K562 (cell line): ENCODE data around the gene FRMD4A. TPM values are rescaled to one million over a fixed set of nuclear protein-coding genes. Genes with fewer than 3 reads are reported as not detected.

Experiments used
- ATAC-seq: fragments of 200-7000 bp; cut with Tn5 transposase; 3 replicates; pipeline ENCODE4 v1.9.1; 2020; ENCODE audit warnings: moderate library complexity
- BruUV-seq: library from RNA; stranded (reverse); fragments of 400-500 nt; replicated peaks from 2 replicates; lab custom pipeline; 2021; lab: Mats Ljungman, UMichigan
- CTCF ChIA-PET: fragments of 300-600 bp; formaldehyde crosslinking; extraction: SDS; loops from one replicate; lab custom pipeline; 2021; ENCODE audit warnings: low intra/inter-chr PET ratio; lab: Yijun Ruan, JAX
- POLR2A ChIA-PET: fragments of 300-600, 350-650 bp; sonication (Branson Sonifier 250); formaldehyde crosslinking; extraction: SDS; loops from one replicate; lab custom pipeline; 2021; ENCODE audit warnings: antibody characterized with exemption, inconsistent platforms; lab: Yijun Ruan, JAX
- DNase-seq, 4 experiments: peaks; one replicate each; pipeline versions ENCODE4 v3.0.0 to v3.0.0-alpha.2; 2011 to 2018; ENCODE audit warnings: low spot score in 3 of 4, mixed read lengths in 3 of 4; ENCODE audit errors: extremely low read depth in 1 of 4
- FAIRE-seq: peaks from 2 replicates; lab custom pipeline; 2011; peaks lifted over from hg19 to GRCh38; lab: Jason Lieb, UNC
- H2AFZ ChIP-seq: 2 replicates; pipeline ENCODE4 v1.6.0; 2011; ENCODE audit warnings: low read depth, low read length, control low read depth, inconsistent platforms
- H3K27ac ChIP-seq: fragments of 200-600 bp; 3 replicates; pipeline ENCODE4 v1.8.0; 2011; ENCODE audit warnings: low read depth, mild to moderate bottlenecking, control low read depth, inconsistent platforms, low read length, moderate library complexity, mixed read lengths; ENCODE audit errors: extremely low read depth
- H3K27me3 ChIP-seq, 2 experiments: fragments of 300-600 bp in 1 of 2; 2 replicates in 1 of 2; 3 replicates in 1 of 2; pipeline versions ENCODE4 v1.6.0 to v1.8.0; 2011; ENCODE audit warnings: inconsistent platforms in 2 of 2, low read length in 2 of 2, mild to moderate bottlenecking in 1 of 2, mixed read lengths in 1 of 2, moderate library complexity in 1 of 2; ENCODE audit not compliant: control insufficient read depth in 2 of 2, insufficient read depth in 2 of 2
- H3K36me3 ChIP-seq: fragments of 300-600 bp; 3 replicates; pipeline ENCODE4 v1.8.0; 2011; ENCODE audit warnings: mild to moderate bottlenecking, low read length, inconsistent platforms; ENCODE audit not compliant: control insufficient read depth, insufficient read depth
- H3K4me1 ChIP-seq, 2 experiments: fragments of 200-600 bp in 1 of 2; replicated peaks in 1 of 2; 2 replicates in 1 of 2; 3 replicates in 1 of 2; pipeline versions ENCODE4 v1.5.1 to v1.8.0; 2011; ENCODE audit warnings: inconsistent platforms in 2 of 2, low read length in 2 of 2, mild to moderate bottlenecking in 1 of 2, mixed read lengths in 1 of 2, moderate library complexity in 1 of 2; ENCODE audit not compliant: control insufficient read depth in 2 of 2, insufficient read depth in 2 of 2
- H3K4me2 ChIP-seq: 2 replicates; pipeline ENCODE4 v1.6.1; 2011; ENCODE audit warnings: low read length, control low read depth, inconsistent platforms, mixed read lengths; ENCODE audit not compliant: insufficient read depth
- H3K4me3 ChIP-seq: fragments of 200-600 bp; sonication (generic), shearing (Covaris generic); 2 replicates; pipeline ENCODE4 v1.5.1; 2016; ENCODE audit warnings: control low read depth, inconsistent platforms
- H3K79me2 ChIP-seq: fragments of 200-600 bp; 3 replicates; pipeline ENCODE4 v1.8.0; 2011; ENCODE audit warnings: low read length, inconsistent platforms; ENCODE audit not compliant: control insufficient read depth, insufficient read depth
- H3K9ac ChIP-seq, 2 experiments: 2 replicates each; pipeline versions ENCODE4 v1.6.0 to v1.6.1; 2011; ENCODE audit warnings: low read depth in 2 of 2, low read length in 2 of 2, control low read depth in 1 of 2, inconsistent platforms in 1 of 2, mild to moderate bottlenecking in 1 of 2, mixed read lengths in 1 of 2; ENCODE audit not compliant: insufficient read depth in 1 of 2
- H3K9me1 ChIP-seq: one replicate; pipeline ENCODE4 v1.6.0; 2011; ENCODE audit warnings: inconsistent platforms, mild to moderate bottlenecking, low read length, moderate library complexity; ENCODE audit not compliant: control insufficient read depth, insufficient read depth
- H3K9me3 ChIP-seq: replicated peaks from 2 replicates; pipeline ENCODE4 v1.5.1; 2011; ENCODE audit warnings: low read depth, low read length, inconsistent platforms; ENCODE audit not compliant: control insufficient read depth, insufficient read depth
- H4K20me1 ChIP-seq: replicated peaks from 2 replicates; pipeline ENCODE4 v1.6.1; 2011; ENCODE audit warnings: low read length, inconsistent platforms, mixed read lengths; ENCODE audit not compliant: control insufficient read depth, insufficient read depth
- CTCF ChIP-seq, 3 experiments: IDR thresholded peaks in 2 of 3; conservative IDR thresholded peaks in 1 of 3; 2 replicates each; pipeline ENCODE4 v1.5.1; 2011 to 2012; ENCODE audit warnings: low read length in 3 of 3, mild to moderate bottlenecking in 3 of 3, control low read depth in 2 of 3, improper control_type of control experiment in 1 of 3, inconsistent platforms in 1 of 3, low read depth in 1 of 3, mixed read lengths in 1 of 3, moderate library complexity in 1 of 3; ENCODE audit not compliant: insufficient read depth in 2 of 3
- ZNF232 ChIP-seq: sonication (generic); formaldehyde crosslinking; IDR thresholded peaks from 2 replicates; pipeline ENCODE4 v1.8.0; 2022; ENCODE audit warnings: mild to moderate bottlenecking, missing genetic modification reagents
- ZNF280A ChIP-seq: fragments of 450-650 bp; IDR thresholded peaks from 2 replicates; pipeline ENCODE4 v1.6.1; 2018; ENCODE audit warnings: mild to moderate bottlenecking, low read depth; ENCODE audit not compliant: partially characterized antibody
- WGBS: fragments of 100-300 bp; shearing (Covaris generic); methylation state at CpG from one replicate; pipeline ENCODE4 v1.1.6; 2016; ENCODE audit warnings: low coverage, mixed read lengths; ENCODE audit not compliant: insufficient coverage; ENCODE audit errors: missing lambda C conversion rate; 5-methylcytosine and 5-hydroxymethylcytosine counted together
- in situ Hi-C: fragments of 300-500 bp; cut with MboI; formaldehyde crosslinking; loops from 4 replicates; pipeline ENCODE4 v1.15.0; 2018; ENCODE audit warnings: inconsistent platforms, mixed read lengths
- intact Hi-C: fragments of 100-400 bp; cut with micrococcal nuclease; formaldehyde crosslinking; loops from 2 replicates; pipeline ENCODE4 v1.14.2; 2022
- polyA plus RNA-seq, 8 experiments: library from polyadenylated mRNA; depleted of rRNA in 4 of 8; stranded (reverse) in 5 of 8; unstranded in 3 of 8; fragments of >200 nt; fragmentation: Nextera tagmentation in 2 of 8; fragmentation: Illumina TruSeq in 1 of 8; extraction: Ambion mirVana in 2 of 8; extraction: Trizol in 1 of 8; gene quantifications; 2 replicates each; pipeline versions ENCODE4 v1.2.1 to v1.2.3, GENCODE V29; 2011 to 2014; ENCODE audit warnings: inconsistent platforms in 1 of 8, missing spikeins in 1 of 8
- total RNA-seq, 7 experiments: library from RNA; depleted of rRNA in 6 of 7; stranded (reverse); fragments of >200 nt in 6 of 7; fragmentation: Illumina TruSeq in 2 of 7; extraction: Trizol in 2 of 7; gene quantifications; 2 replicates each; pipeline versions ENCODE4 v1.2.1 to v1.2.3, GENCODE V29; 2011 to 2021; ENCODE audit warnings: low replicate concordance in 1 of 7
- TF ChIP-seq, protein P1 (sequence below): fragments of 250-450 bp; sonication (Bioruptor Pico); IDR thresholded peaks from 2 replicates; pipeline ENCODE4 v1.8.0; 2021; ENCODE audit warnings: borderline replicate concordance, mild to moderate bottlenecking, moderate library complexity; ENCODE audit not compliant: poor library complexity, severe bottlenecking
- TF ChIP-seq, protein P2 (sequence below): fragments of 250-450 bp; sonication (Bioruptor Pico); IDR thresholded peaks from 2 replicates; pipeline ENCODE4 v1.8.0; 2022; ENCODE audit warnings: moderate library complexity, mild to moderate bottlenecking, inconsistent platforms
- TF ChIP-seq, protein P3 (sequence below): IDR thresholded peaks from 2 replicates; pipeline ENCODE4 v1.6.1; 2012; ENCODE audit warnings: low read depth, low read length, improper control_type of control experiment, borderline replicate concordance

Gene FRMD4A
- total and polyA plus RNA-seq, 9 of the 15 experiments (the other 6 are each of a cell fraction or from before 2014, with no cell fraction given), result 0.80 to 5.2 (median 3.0) TPM

- TF ChIP-seq, protein P1, sequence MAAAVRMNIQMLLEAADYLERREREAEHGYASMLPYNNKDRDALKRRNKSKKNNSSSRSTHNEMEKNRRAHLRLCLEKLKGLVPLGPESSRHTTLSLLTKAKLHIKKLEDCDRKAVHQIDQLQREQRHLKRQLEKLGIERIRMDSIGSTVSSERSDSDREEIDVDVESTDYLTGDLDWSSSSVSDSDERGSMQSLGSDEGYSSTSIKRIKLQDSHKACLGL (CRISPR knock-in tag), result no peak
- no peak for TF ChIP-seq ZNF232
- TF ChIP-seq, protein P2, sequence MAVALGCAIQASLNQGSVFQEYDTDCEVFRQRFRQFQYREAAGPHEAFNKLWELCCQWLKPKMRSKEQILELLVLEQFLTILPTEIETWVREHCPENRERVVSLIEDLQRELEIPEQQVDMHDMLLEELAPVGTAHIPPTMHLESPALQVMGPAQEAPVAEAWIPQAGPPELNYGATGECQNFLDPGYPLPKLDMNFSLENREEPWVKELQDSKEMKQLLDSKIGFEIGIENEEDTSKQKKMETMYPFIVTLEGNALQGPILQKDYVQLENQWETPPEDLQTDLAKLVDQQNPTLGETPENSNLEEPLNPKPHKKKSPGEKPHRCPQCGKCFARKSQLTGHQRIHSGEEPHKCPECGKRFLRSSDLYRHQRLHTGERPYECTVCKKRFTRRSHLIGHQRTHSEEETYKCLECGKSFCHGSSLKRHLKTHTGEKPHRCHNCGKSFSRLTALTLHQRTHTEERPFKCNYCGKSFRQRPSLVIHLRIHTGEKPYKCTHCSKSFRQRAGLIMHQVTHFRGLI, result no peak
- TF ChIP-seq, all 486 proteins: peak for 0
These were observed 499.0 kb downstream of the FRMD4A start (continued) for GRCh38 chr10:13831711-13832141.

DNA sequence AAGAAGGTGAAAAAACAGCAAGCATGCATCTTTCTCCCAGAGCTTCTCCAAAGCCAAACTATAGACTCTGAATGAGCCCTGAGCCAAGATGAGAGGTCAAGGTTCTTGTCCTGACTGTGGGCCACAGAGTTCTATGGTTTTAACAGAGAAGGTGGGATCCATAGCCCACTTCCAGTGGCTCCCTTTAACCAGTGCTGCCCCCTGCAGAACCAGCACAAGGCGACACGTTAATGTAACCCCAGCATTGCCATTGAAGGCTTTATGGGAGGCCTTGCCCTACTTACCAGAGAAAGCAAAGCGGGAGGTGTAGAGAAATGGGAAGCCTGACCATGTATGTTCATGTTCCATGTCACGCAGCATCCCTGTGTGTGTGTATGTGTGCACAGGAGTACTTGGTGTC is 500.3 kb downstream of the FRMD4A start:
- TF ChIP-seq CTCF (IDR thresholded peaks at IDR 0.05 in 2 of 3, conservative IDR thresholded peaks at IDR 0.05 in 1 of 3; ENCODE audit: insufficient read depth in 2 of 3, low read depth in 1 of 3, low read length in 3 of 3), result 0 out of 6 replicates have a peak, but pooled peaks of 2 of the 3 experiments have one; percentile 17 to 29
- TF ChIP-seq ZNF280A, result no peak
- TF ChIP-seq, protein P3, sequence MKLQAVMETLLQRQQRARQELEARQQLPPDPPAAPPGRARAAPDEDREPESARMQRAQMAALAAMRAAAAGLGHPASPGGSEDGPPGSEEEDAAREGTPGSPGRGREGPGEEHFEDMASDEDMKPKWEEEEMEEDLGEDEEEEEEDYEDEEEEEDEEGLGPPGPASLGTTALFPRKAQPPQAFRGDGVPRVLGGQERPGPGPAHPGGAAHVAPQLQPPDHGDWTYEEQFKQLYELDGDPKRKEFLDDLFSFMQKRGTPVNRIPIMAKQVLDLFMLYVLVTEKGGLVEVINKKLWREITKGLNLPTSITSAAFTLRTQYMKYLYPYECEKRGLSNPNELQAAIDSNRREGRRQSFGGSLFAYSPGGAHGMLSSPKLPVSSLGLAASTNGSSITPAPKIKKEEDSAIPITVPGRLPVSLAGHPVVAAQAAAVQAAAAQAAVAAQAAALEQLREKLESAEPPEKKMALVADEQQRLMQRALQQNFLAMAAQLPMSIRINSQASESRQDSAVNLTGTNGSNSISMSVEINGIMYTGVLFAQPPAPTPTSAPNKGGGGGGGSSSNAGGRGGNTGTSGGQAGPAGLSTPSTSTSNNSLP, result no peak
- in situ Hi-C loops (no loop called here), intact Hi-C loops (no loop called here)
- peaks cover 14 to 39% of the 10 kb centered on the region in 2 experiments for H3K27me3 ChIP-seq
- POLR2A ChIA-PET, result interaction anchor here (0.7 kb wide), 1 partner anchor 48 kb away, joined by 4 read pairs; no protein-coding TSS in a partner anchor
- H4K20me1 ChIP-seq, result no peaks in the 10 kb centered on the region; the same call in 1 of the 2 replicates
- H3K4me2 ChIP-seq, result no peak overlapping the region
- no peaks in the 10 kb centered on the region for H3K9me1 ChIP-seq
- H3K79me2 ChIP-seq, result no peaks in the 10 kb centered on the region
- ATAC-seq, result peak; percentile 48; the same call in 2 of the 3 replicates
- CTCF ChIA-PET, result no interaction called here
- no peaks in the 10 kb centered on the region for H3K36me3 ChIP-seq
- 0% methylated on average over 4 of the region's 4 CpGs for WGBS
- H3K9me3 ChIP-seq, result no peaks in the 10 kb centered on the region
- no TSS peak for BruUV-seq
- H3K4me3 ChIP-seq, result no peak overlapping the region
- H2AFZ ChIP-seq, result no peak overlapping the region
- no peak overlapping the region for H3K27ac ChIP-seq
- FAIRE-seq, result peak; percentile 67
- no peak for DNase-seq
- no peaks in the 10 kb centered on the region; a peak in 1 of 5 replicates for H3K4me1 ChIP-seq
- H3K9ac ChIP-seq, result no peak overlapping the region
